Fibroblast of skin of left biceps (primary cell): ENCODE measurements around the gene ULK2.
"Not testable (repeated sequence)": the region's sequence is repeated elsewhere in the genome, so short reads cannot be mapped to it uniquely, and the experiment has no call there.

Experiments used
- DNase-seq, 2 experiments: peaks; one replicate each; pipeline ENCODE4 v3.0.0-alpha.2; 2013; ENCODE audit warnings: low read depth in 2 of 2

ULK2 gene

GRCh38 chr17:19766421-19767270, 101.1 kb downstream of the ULK2 start:
- DNase-seq = no peak

- DNase-seq = no peak
Measured at GRCh38 chr17:19766016-19766415, 101.7 kb downstream of the ULK2 start.

GRCh38 chr17:19763991-19764390, 103.7 kb downstream of the ULK2 start:
- not testable (repeated sequence) for DNase-seq

GRCh38 chr17:19763416-19763815, 104.3 kb downstream of the ULK2 start:
- DNase-seq = no peak

- DNase-seq = peak in 1 of 2 experiments; percentile 6
Measured at GRCh38 chr17:19762515-19762961, 105.2 kb downstream of the ULK2 start.

GRCh38 chr17:19760746-19761145, 107.0 kb downstream of the ULK2 start:
- DNase-seq = no peak

- DNase-seq = no peak
Measured at GRCh38 chr17:19759568-19760549, 107.9 kb downstream of the ULK2 start.

GRCh38 chr17:19757536-19758180, 110.1 kb downstream of the ULK2 start:
- no peak for DNase-seq

- no peak for DNase-seq
Measured at GRCh38 chr17:19756546-19756945, 111.2 kb downstream of the ULK2 start.

- DNase-seq = no peak
Measured at GRCh38 chr17:19755821-19756510, 111.8 kb downstream of the ULK2 start.

- no peak for DNase-seq
Measured at GRCh38 chr17:19755392-19755791, 112.3 kb downstream of the ULK2 start.

- no peak for DNase-seq
Measured at GRCh38 chr17:19753661-19754463, 113.9 kb downstream of the ULK2 start.

GRCh38 chr17:19753051-19753509, 114.7 kb downstream of the ULK2 start:
- no peak for DNase-seq

GRCh38 chr17:19752216-19753050, 115.3 kb downstream of the ULK2 start:
- no peak for DNase-seq

- no peak for DNase-seq
Measured at GRCh38 chr17:19750835-19751234, 116.9 kb downstream of the ULK2 start.

GRCh38 chr17:19750020-19750572, 117.6 kb downstream of the ULK2 start:
- DNase-seq = no peak

- no peak for DNase-seq
Measured at GRCh38 chr17:19748807-19749193, 118.9 kb downstream of the ULK2 start.

- no peak for DNase-seq
Measured at GRCh38 chr17:19747829-19748806, 119.6 kb downstream of the ULK2 start, which contains the start of gene ALDH3A1. Gene ALDH3A1, minus strand, starts transcription at chr17:19748298. Its CDS starts 3,169 bp downstream, at chr17:19745129.
